ENCODE measurements around the gene TBKBP1.

DNA sequence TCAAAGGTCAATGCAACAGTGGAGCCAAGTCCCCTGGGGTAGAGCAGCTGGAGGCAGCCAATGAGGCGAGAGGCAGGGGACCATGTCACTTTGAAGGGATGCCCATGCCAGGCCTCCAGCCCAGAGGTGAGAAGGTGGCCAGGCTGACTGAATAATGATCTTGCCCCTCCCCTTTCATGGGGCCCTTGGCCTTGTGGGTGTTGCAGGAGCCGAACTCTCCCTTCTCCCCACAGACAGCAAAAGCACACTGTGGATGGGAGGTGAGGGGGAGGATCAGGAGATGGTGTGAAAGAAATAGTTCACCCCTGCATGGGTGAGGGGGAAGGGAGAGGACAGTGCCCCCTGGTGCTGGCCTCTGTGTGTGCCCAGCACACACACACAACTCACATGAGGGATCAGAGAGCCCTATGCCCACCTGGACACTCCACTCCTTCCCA, 23.3 kb downstream of the TBKBP1 start:
- TF ChIP-seq BHLHE40 (IDR thresholded peaks at IDR 0.05; ENCODE audit: low read depth, low read length) (no peak), NFE2L2 (IDR thresholded peaks at IDR 0.05; ENCODE audit: low read depth, low read length) (no peak), SMC3 (IDR thresholded peaks at IDR 0.05; ENCODE audit: low read depth, low read length) (0 out of 2 replicates have a peak, but pooled peaks have one; percentile 19), RAD21 (IDR thresholded peaks at IDR 0.05; ENCODE audit: low read length) (no peak), RFX5 (IDR thresholded peaks at IDR 0.05; ENCODE audit: low read depth, low read length) (no peak), POLR2A (IDR thresholded peaks at IDR 0.05; ENCODE audit: low read depth, low read length) (no peak), MAZ (IDR thresholded peaks at IDR 0.05; ENCODE audit: borderline replicate concordance, low read depth, low read length) (no peak)
- TF ChIP-seq, protein P1, sequence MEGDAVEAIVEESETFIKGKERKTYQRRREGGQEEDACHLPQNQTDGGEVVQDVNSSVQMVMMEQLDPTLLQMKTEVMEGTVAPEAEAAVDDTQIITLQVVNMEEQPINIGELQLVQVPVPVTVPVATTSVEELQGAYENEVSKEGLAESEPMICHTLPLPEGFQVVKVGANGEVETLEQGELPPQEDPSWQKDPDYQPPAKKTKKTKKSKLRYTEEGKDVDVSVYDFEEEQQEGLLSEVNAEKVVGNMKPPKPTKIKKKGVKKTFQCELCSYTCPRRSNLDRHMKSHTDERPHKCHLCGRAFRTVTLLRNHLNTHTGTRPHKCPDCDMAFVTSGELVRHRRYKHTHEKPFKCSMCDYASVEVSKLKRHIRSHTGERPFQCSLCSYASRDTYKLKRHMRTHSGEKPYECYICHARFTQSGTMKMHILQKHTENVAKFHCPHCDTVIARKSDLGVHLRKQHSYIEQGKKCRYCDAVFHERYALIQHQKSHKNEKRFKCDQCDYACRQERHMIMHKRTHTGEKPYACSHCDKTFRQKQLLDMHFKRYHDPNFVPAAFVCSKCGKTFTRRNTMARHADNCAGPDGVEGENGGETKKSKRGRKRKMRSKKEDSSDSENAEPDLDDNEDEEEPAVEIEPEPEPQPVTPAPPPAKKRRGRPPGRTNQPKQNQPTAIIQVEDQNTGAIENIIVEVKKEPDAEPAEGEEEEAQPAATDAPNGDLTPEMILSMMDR (conservative IDR thresholded peaks at IDR 0.05; ENCODE audit: low read depth, low read length): peak; percentile 39

All from IMR-90 (cell line).